GM21447 (cell line): Measurements from ENCODE around the gene PRR5.

Experiments
- ATAC-seq: cut with Tn5 transposase; IDR thresholded peaks from one replicate; pipeline ENCODE4 v1.9.1; 2021; ENCODE audit not compliant: unreplicated experiment

PRR5 gene

DNA sequence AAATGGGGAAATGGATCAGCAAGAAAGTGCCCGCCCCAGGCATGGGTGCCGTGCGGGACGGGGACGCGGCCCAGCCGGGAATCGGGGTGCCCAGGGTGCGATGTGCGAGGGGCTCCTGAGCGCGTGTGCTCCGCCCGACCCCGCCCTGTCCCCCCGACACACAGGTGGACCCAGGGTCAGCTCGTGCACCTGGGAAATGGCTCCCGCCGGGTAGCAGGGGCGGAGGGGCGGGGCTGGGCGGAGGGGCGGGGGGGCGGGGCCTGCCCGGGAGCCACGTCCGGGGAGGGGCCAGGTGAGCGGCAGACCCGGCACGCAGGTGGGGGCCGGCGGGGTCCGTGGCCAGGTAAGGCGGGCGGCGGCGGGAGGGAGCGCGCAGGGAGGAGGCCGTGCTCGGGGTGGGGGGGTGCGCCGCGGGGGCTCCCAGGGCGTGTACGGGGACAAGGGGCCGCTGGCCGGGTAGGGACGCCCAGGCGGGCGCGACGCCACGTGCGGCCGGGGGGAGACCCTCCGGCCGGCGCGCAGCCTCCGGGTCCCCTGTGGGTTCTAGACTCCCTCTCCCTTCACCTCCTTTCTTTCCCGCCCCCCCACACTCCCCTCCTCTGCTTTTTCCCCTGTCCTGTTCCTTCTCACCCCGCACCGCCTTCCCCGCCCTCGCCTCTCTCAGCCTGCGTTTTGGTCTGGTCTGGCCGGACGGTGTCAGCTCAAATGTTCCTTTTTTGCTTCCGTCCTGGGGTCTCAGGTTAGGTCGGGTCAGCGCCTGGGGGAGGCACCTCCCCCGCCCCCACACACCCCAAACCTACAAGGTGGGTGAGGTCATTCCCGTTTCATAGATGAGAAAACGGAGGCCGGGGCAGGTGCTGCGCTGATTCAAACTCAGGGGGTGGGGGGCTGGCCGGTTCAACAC lies 50.5 kb downstream of the PRR5 start, which contains the start of gene ARHGAP8:
Gene ARHGAP8 (plus strand): TSS at position 291 of the 904 bp plus-strand sequence. CDS start 33,953 bp downstream, outside the sequence.
- no peak for ATAC-seq

DNA sequence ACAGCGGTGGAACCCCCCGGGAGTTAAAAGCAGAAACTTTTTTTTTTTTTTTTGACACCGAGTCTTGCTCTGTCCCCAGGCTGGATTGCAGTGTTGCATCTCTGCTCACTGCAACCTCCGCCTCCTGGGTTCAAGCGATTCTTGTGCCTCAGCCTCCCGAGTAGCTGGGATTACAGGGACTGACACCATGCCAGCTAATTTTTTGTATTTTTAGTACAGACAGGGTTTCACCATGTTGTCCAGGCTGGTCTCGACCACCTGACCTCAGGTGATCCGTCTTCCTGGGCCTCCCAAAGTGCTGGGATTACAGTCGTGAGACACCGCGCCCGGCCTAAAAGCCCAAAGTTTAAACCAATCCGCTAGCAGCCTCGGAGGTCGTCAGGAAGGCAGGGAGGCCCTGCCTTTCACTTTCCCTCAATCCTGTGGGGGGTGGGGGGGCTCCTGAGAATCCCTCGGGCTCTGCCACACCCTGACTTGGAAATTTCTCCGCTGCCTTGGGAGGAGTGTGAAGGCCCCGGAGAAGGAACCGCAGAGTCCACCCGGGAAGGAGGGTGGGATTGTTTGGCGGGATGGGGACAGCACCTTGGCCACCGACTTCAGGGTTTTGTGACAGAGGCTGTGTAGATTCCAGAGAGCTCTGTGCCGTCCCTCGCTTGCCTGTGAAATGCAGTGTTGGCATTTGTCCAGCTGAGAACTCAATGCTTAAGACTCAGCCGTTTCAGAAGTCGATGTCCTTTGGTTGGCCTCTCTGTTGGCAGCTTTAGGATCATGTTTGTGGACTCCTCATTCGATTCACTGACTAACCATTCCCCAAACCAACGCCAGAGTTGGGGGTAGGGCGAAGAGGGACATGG lies 51.4 kb downstream of the PRR5 start:
- ATAC-seq, result no peak

DNA sequence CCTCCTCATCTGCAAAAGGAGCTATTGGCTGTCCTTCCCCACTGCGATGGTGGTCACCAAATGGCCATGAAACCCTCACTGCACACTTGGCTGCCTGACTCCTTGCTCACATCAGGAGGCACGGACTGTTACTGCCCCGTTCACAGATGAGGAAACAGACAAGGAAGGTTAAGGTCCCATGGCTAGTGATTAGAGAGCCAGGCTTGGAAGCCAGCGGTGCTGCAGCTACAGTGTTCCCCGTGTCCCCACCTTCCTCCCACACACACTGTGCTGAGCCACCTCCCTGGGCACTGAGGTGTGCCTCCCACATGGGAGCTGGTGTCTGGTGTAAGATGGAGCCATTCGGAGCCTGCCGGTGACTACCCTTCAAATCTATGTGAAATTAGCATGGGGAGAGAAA lies 53.0 kb downstream of the PRR5 start:
- ATAC-seq, result no peak

DNA sequence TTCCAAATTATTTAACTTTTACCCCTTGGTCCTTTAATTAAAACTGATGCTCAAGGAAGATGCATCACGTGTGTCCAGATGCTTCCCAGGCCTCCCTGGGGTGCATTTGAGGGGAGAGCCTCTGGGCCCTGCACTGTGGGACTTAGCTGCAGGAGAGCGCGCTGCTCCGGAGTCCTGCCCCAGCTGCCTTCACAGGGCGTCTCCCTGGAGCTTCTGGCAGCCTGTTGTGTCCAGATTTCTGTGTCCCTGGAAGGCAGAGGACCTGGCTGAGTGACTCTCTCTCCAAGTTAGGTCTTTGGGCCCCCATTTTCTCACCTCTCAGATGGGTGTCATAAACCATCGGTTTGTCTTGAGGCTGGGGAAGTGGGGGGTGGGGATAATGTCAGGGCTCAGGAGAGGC lies 53.4 kb downstream of the PRR5 start:
- no peak for ATAC-seq

DNA sequence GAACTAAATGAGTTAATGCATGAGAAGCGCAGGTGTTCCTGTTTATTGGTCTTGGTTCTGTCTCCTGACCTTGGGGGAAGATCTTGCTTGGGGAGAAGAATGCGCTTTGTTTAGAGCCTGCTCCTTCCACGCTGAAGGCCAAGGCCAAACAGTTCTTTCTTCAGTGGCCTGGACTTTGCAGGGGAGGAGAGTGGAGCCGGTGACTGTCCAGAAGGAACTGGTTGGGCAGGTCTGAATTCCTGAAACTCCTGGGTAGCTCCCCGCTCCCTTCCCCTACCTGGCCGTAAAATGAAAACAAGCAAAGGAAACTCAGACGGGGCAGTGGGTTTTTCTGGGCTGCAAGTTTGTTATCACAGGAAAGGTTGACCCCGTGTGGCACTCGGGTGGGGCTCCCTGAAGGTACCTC lies 54.0 kb downstream of the PRR5 start:
- no peak for ATAC-seq

DNA sequence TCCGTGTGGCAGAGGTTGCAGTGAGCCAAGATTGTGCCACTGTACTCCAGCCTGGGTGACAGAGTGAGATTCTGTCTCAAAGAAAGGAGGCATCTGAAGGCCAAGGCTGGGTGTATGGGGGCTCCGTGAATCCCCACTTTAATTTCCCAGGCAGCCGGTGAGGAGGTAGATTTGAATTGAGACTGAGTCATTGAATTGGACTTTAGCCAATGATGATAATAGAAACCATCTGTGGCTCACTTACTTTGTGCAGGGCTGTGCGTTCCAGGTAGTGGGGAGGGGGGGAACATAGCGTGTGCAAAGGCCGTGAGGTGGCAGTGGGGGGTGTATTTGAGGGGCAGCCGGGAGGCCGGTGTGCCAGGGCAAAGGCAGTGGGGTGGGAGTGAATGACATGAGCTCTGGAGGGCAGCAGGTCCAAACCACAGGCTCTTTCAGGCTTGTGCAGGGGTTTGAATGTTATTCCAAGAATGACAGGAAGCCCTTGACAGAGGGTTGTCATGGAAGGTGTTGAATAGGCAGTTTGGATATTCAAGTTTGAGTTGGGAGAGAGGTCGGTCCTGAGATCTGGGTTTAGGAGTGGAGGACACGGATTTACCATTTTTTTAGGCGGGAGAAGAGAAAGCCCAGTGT lies 56.5 kb downstream of the PRR5 start:
- ATAC-seq, result no peak

DNA sequence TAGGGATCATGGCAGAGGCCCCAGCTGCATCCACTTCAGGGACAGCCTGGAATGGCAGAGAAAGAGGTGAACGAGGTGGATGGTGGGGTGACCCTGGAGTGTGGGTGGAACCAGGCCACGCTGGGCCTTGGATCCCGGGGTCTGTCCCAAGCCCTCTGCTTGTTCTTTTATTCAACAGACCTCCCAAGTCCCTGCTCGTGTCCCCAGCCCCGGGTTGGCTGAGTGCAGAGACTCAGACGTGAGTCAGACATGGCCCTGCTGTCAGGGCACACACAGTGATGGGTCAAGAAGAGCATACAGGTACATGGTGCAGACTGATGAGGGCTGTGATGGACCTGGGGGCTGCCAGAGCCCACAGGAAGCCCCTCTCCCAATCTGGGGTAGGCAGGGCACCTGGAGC lies 57.0 kb downstream of the PRR5 start:
- no peak for ATAC-seq

DNA sequence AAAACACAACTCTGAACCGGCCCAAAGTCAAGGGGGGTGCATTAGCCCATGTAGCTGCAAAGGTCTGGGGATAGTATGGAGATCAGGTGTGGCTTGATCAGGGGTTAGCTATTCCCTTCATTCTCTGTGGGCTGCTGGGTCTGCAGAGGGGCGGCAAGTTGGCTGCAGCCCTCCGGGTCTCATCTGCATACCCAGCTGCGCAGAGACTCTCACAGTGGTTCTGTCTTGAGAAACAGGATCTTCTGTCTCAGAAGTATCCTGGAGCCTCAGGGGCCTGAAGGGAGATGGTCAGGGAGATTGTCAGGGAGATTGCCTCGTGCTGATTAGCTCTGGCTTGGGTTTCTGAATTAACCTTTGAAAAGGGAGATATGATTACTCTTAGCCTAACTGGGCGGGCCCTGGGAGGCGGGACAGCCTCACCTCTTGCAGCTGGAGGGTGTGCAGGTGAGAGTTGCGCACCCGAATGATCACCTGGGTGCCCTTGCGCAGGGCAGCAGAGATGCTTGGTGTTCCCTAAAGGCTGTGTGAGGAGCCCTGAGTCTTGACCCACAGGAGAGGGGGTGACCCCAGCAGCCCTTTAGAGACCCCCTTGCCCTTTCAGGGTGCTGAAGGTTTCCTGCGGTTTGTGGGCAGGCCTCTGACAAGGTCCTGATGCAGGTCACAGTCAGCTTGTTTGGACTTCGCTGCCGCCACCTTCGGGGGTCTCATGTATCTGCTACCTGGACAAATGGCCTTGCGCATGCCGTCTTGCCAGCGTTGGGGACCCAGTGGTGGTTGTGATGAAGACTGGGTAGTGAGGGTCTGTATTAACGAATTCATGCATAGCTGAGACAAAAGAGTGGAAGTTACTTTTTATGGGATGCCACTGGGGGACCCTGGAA lies 57.7 kb downstream of the PRR5 start:
- ATAC-seq, result no peak

DNA sequence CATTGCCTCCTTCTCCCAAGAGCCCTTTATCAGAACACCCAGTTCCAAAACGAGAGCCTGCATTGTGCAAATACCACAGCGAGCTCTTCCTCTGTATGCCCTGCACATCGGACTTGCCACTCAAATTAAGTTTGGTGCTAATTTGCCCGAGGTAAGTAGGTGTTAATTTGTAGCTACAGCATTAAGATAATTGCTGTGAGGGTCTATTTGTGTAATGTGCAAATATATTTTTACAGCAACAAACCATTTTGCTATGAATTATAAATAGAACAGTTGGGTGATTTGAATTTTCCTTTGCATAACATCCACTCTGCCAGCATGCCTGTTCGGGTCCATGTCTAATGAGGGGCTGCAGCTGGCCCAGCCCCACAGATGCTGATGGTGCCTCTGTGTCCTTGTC lies 58.5 kb downstream of the PRR5 start:
- no peak for ATAC-seq

DNA sequence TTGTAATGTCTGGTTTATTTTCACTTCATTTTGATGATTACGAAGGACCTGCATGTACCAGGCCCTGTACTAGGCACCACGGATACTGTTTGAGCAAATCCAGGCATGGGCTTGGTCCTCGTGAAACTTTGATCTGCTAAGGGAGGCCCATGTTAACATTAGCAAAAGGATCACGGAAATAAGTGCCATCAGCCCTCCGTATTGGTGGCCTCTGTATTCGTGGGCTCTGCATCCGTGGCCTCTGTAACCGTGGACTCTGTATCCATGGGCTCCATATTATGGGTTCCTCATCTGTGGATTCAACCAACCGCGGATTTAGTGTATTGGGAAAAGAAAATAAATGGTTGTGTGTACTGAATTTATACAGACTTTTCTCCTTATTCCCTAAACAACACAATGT lies 59.0 kb downstream of the PRR5 start:
- no peak for ATAC-seq

DNA sequence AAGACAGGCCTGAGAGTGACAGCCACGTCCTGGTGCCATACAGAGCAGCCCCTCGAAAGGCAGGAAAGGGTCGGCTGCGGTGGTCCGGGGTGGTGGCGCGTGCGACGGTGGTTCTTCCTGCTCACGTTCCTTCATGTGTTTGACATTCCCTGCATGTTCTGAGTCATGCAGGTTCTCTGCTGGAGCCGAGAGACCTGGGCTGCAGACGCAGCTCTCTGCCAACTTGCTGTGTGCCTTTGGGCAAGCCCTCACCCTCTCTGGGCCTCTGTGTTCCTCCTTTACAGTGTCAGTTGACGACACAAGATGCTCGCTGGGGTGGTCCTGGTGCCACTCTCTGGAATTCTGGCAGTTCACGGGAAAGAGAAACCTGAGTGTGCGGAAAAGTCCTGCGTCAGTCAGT lies 62.4 kb downstream of the PRR5 start:
- ATAC-seq, result no peak

DNA sequence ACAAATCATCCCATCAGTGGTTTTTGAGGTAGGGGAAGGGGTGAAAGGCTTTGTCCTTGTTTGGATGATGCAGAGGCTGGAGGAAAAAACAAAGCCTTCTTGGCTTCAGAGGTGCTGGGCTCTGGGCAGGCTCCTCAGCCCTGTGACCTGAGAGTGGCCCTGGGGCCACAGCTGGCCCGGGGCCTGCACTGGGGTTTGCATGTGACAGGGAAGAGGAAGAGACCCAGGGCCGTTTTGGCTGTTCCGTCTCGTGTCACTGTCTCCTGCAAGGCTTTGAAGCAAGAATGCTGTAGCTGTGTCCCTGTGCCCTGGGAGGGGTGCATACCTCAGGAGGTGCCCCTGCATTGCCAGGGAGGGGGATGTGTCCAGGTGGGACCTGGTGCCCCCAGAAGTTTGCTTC lies 63.0 kb downstream of the PRR5 start:
- ATAC-seq, result no peak

DNA sequence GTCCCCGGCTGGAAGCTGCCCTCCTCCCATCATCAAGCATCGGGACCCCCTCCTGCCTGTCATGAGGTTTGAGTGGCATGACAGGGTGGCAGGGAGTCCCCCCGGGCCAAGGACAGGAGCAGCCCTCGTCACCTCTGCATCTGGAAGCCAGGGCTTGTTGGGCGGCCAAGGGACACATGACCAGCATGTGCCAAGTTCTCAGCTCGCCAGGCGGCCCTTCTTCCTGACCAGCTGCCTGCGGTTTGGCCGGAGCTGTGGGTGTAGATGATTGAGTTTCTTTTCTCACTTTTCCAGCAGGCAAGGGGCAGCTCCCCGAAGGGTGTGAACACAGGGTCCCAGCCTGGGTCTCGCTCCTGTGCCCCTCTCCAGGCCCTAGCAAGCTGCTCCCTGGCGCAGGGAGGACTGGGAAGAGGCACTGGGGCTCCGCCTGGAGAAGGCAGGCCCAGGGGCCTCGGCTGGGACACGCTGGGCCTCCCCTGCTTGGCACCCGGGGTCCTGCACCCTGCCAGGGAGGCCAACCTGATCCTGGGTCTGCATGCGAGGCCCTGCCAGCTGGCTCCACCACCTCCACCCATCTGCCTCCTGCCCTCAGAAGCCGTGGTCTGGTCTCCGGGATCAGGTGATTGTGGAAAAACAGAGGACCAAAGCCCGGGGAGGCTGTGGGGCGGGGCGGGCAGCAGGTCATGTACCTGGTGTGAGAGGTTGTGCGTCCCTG lies 63.7 kb downstream of the PRR5 start:
- no peak for ATAC-seq

DNA sequence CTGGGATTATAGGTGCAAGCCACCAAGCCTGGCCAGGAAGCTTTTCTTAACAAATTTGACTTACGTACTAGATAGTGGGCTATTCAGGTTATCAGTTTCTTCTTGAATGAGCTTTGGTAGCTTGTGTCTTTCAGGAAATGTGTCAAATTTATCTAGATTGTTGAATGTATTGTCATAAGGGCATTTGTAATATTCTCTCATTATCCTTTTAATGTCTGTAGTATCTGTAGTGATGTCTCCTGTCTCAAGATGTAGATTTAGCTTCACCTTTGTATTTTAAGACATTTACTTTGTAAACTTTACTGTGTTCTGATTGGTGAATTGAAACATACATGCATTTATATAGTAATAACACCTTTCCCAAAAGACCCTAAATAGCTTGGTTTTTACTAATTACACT lies 71.1 kb downstream of the PRR5 start:
- no peak for ATAC-seq

DNA sequence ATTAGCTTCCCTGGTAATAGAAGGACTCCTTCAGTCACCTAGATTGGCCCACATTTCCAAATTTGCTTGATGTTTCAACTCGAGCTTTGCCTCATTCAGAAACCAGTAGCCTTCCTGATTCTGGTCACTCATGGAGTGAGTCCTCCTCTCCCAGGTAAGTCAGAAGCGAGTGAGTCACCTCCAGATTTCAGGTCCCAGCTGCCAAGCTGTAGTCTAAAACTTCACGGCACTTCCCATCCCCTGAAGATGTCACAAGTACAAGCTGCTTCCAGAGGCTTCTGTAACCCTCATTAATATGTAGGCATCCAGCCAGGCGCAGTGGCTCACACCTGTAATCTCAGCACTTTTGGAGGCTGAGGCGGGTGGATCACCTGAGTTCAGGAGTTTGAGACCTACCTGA lies 73.9 kb downstream of the PRR5 start:
- ATAC-seq, result no peak

DNA sequence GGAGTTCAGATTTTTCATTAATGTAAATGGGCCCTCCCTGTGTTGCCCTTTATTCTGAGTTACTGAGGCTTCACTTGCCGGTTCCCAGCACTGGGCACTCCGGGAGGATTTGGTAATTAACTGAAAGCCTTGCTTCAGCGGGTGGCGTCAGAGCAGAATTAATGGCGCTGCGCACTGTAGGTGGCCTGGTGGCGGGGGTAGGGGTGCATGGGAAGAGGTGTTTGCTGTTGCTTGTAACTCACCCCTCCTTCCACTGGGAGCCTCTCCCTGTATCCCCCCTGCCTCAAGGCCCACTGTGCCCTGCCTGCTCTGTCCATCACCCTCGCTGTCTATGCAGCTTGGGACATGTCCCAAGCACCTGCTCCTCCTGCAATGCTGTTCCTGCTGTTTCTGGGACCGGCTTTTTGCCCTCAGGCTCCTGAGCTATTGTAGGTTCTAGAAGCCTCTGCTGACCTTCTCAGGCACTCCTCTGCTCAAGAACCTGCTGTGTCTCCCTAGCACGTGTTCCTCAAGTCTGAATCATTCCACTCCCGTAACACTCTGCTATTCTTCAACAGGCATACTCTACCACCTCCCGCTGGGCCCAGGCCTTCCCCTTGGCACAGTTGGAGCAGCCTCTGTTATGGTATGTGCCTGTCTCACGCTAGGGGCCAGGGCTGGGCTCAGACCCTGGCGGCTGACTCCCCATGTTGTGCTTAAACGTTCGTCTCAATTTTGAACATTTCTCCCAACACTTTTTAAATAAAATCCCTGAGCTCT lies 74.8 kb downstream of the PRR5 start:
- ATAC-seq, result no peak

DNA sequence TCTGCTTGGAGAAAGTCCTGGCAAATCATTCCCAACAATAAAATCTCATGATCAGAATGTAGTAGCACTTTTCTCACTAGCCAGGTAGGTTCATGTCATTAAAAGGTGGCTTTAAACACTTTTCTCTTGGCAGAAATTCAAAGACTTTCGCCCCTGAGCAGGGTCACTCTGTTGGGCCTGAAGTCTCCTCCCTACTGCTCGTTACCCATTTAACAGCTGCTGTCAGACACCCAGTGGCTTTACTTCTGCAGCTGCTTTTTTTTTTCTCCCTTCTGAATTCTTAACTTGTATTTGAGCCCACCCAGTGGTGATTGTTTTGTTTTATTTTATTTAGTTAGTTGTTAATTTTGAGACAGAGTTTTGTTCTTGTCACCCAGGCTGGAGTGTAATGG lies 75.4 kb downstream of the PRR5 start:
- no peak for ATAC-seq

DNA sequence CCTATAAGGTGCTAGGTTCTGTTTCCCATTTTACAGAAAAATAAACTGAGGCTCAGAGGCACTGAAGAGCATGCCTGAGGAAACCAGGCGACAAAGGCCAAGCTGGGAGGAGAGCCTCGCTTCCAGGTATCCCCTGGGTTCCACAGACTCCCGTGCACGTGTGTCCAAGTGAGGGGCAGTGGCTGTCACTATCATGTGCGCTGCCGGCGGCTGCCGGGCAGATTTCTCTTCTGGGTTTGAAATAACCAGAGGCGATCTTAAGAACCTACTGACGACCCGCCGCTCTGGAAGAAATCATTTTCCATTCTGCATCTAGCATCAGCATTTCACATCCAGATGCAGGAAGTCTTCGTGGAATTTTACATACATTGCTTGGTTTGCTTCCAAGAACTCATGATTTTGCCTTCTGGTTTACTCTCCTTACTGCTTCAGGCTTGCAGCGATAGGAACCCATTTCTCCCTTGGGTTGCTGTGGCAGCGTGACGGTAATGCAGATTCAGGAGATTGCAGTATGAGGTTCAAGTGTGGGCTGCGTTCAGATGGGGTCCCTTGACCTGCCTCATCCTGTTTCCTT lies 79.0 kb downstream of the PRR5 start:
- ATAC-seq, result no peak
